Measurements from ENCODE around the gene CNTNAP2. TPM values are rescaled to one million over a fixed set of nuclear protein-coding genes. Genes with fewer than 3 reads are reported as not detected.

CNTNAP2 gene
- total and polyA plus RNA-seq, 2 of the 8 experiments (the other 6 are each of a cell fraction or from before 2014, with no cell fraction given): 27.9 to 71.0 TPM

- no peaks in the 10 kb centered on the region for H3K79me2 ChIP-seq (ENCODE audit: control insufficient read depth in 1 of 2, insufficient read depth in 2 of 2, low read length in 2 of 2)
- H4K5ac ChIP-seq (ENCODE audit: insufficient read length, low read depth, low read length): no peak overlapping the region
- H4K91ac ChIP-seq (replicated peaks; ENCODE audit: insufficient read length, low read length): no peak overlapping the region
- no peaks in the 10 kb centered on the region for H3K23me2 ChIP-seq (ENCODE audit: low read depth, low read length)
- H4K8ac ChIP-seq (ENCODE audit: extremely low read depth, insufficient read depth, low read length): no peak overlapping the region
- no peak overlapping the region for H3K18ac ChIP-seq (ENCODE audit: extremely low read depth, low read length)
- no peak overlapping the region for H3K27ac ChIP-seq (ENCODE audit: low read depth, low read length)
- no peak overlapping the region for H2BK5ac ChIP-seq (ENCODE audit: low read depth, low read length)
- no peak overlapping the region for H3K4ac ChIP-seq (replicated peaks; ENCODE audit: insufficient read length, low read depth, low read length)
- H3K56ac ChIP-seq (replicated peaks; ENCODE audit: insufficient read length, low read depth, low read length): no peak overlapping the region
- H3K9ac ChIP-seq (replicated peaks in 1 of 4; ENCODE audit: extremely low read depth in 1 of 4, low read depth in 3 of 4, low read length in 3 of 4): no peak overlapping the region
- ChIA-PET POLR2A (ENCODE audit: partially characterized antibody) (no interaction called here), CTCF (ENCODE audit: partially characterized antibody) (interaction anchor here (1.2 to 1.4 kb wide), 3 partner anchors 8 to 28 kb away, joined by 4 read pairs; no protein-coding TSS in a partner anchor)
- H3K27me3 ChIP-seq (replicated peaks in 1 of 4; ENCODE audit: control insufficient read depth in 3 of 4, extremely low read depth in 1 of 4, insufficient read depth in 3 of 4, low read length in 3 of 4): no peaks in the 10 kb centered on the region
- no peak overlapping the region for H3K4me3 ChIP-seq (ENCODE audit: extremely low read depth in 1 of 4, insufficient read depth in 2 of 4, low read depth in 3 of 4, low read length in 4 of 4)
- no peaks in the 10 kb centered on the region for H4K20me1 ChIP-seq (replicated peaks in 1 of 2; ENCODE audit: control insufficient read depth in 1 of 2, insufficient read depth in 2 of 2, low read length in 2 of 2)
- no peak overlapping the region for H2BK12ac ChIP-seq (ENCODE audit: low read depth, low read length)
- H3K23ac ChIP-seq (ENCODE audit: insufficient read length): no peak overlapping the region
- H2BK15ac ChIP-seq (ENCODE audit: low read length): no peak overlapping the region
- H3K9me3 ChIP-seq (ENCODE audit: insufficient read depth in 2 of 2, low read depth in 1 of 2, low read length in 1 of 2): no peaks in the 10 kb centered on the region
- no peak overlapping the region for H2BK120ac ChIP-seq (replicated peaks; ENCODE audit: low read depth, low read length)
- H3K4me1 ChIP-seq (replicated peaks in 1 of 4; ENCODE audit: control insufficient read depth in 3 of 4, insufficient read depth in 4 of 4, low read length in 3 of 4): peaks cover 0 to 5% (median 0%) of the 10 kb centered on the region in 4 experiments; a peak in 3 of 7 replicates
- DNase-seq (ENCODE audit: low read depth in 1 of 2, low spot score in 2 of 2) (no peak), FAIRE-seq (no peak)
- WGBS, 2 experiments (ENCODE audit: extremely low coverage in 1 of 2, insufficient coverage in 1 of 2, insufficient read length in 1 of 2, insufficient replicate concordance in 2 of 2, low coverage in 1 of 2, low lambda C conversion rate in 2 of 2, missing lambda C conversion rate in 1 of 2): 84% methylated on average over 3 of the region's 3 CpGs; no CpG with 5 or more reads in 1 of the 2 experiments
- H2AK5ac ChIP-seq (ENCODE audit: low read depth, low read length): no peak overlapping the region
- no peaks in the 10 kb centered on the region for H3K79me1 ChIP-seq (ENCODE audit: low read depth, low read length)
- no peak overlapping the region for H2BK20ac ChIP-seq (ENCODE audit: low read length)
- H3K14ac ChIP-seq (ENCODE audit: insufficient read length): no peak overlapping the region
- no peak overlapping the region for H3K4me2 ChIP-seq (ENCODE audit: insufficient read depth in 1 of 2, low read depth in 2 of 2, low read length in 2 of 2)
- H3K36me3 ChIP-seq (ENCODE audit: control insufficient read depth in 2 of 4, insufficient read depth in 4 of 4, low read length in 3 of 4): no peaks in the 10 kb centered on the region
- H2AFZ ChIP-seq (ENCODE audit: low read length): no peak overlapping the region
- TF ChIP-seq MAX (IDR thresholded peaks at IDR 0.05) (no peak), CEBPB (IDR thresholded peaks at IDR 0.05; ENCODE audit: low read depth, low read length) (no peak), POLR2A (IDR thresholded peaks at IDR 0.05; ENCODE audit: control extremely low read depth in 1 of 2, low read depth in 2 of 2, low read length in 2 of 2) (no peak), ZNF274 (IDR thresholded peaks at IDR 0.05; ENCODE audit: borderline replicate concordance, extremely low read depth, low read length) (no peak), SP1 (IDR thresholded peaks at IDR 0.05; ENCODE audit: low read depth, low read length) (no peak), FOSL1 (IDR thresholded peaks at IDR 0.05; ENCODE audit: insufficient read depth, low read depth, low read length) (no peak), MAFK (IDR thresholded peaks at IDR 0.05; ENCODE audit: low read depth, low read length) (no peak), YY1 (IDR thresholded peaks at IDR 0.05; ENCODE audit: low read depth, low read length) (no peak), CHD1 (IDR thresholded peaks at IDR 0.05; ENCODE audit: low read depth, low read length) (no peak), PHF8 (conservative IDR thresholded peaks at IDR 0.05; ENCODE audit: low read depth, low read length) (no peak), KDM4A (IDR thresholded peaks at IDR 0.05; ENCODE audit: low read depth, low read length, severe bottlenecking) (no peak), JUN (IDR thresholded peaks at IDR 0.05; ENCODE audit: low read depth, low read length) (no peak), ASH2L (IDR thresholded peaks at IDR 0.05; ENCODE audit: low read length) (no peak), KDM1A (IDR thresholded peaks at IDR 0.05; ENCODE audit: borderline replicate concordance, low read length) (no peak), TCF12 (IDR thresholded peaks at IDR 0.05; ENCODE audit: low read depth, low read length) (no peak), BACH1 (IDR thresholded peaks at IDR 0.05; ENCODE audit: low read length) (no peak)
These were observed 1998.2 kb downstream of the CNTNAP2 start for GRCh38 chr7:148114804-148115203.
